ENCODE data around the gene GCK. TPM values are rescaled to one million over a fixed set of nuclear protein-coding genes. Genes with fewer than 3 reads are reported as not detected.

Gene GCK
- total RNA-seq, 1 donor from 2014 or later = not detected

DNA sequence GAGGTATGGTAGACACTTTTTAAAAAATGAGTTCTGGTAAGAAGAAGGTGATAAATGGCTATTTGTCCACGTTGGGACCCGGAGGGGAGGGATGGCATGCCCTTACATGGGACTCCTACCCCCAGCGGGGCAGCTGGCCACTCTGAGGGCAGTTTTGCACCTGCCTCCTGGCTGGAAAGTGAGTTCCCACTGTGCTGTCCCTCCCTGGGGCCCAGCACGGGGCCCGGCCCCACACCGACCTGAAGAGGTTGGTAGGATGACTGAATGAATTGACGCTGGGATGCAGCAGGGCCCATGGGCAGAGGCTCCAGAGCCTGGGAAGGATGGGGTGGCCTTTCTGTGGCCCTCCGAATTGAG, 85.7 kb downstream of the GCK start:
- no peak for ATAC-seq

DNA sequence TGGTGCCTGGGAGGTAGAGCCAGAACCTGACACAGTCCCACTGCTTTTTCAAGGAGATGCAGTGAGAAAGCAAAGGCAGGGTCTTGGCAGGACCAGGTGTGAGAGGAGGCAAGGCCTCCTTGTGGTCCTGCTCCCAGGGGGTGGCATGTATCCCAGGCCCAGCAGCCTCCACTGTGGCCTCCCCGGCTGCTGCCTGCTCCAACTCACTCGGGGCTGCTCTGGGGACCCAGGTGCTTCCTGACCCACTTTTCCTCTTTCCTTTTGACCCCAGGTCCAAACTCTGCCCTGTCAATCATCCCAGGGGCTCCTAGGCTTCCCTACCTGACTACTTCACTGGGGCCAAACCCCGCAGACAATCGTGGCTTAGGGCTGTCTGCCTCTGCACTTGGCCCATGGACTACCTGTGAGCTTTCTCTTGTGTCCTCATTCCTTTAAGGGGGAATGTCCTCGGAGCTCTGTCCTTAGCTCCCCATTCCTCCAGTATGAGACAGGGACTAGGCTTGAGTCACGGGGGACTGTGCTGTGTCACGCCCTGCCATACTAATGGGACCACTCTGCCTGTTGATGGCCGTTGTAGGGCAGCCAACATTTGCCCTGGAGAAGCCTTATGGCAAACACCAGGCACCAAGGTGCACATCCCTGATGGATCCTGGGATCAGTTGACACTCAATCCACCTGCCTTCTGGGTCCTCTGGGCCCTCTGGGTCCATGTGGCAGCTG, 86.2 kb downstream of the GCK start:
- ATAC-seq = no peak

DNA sequence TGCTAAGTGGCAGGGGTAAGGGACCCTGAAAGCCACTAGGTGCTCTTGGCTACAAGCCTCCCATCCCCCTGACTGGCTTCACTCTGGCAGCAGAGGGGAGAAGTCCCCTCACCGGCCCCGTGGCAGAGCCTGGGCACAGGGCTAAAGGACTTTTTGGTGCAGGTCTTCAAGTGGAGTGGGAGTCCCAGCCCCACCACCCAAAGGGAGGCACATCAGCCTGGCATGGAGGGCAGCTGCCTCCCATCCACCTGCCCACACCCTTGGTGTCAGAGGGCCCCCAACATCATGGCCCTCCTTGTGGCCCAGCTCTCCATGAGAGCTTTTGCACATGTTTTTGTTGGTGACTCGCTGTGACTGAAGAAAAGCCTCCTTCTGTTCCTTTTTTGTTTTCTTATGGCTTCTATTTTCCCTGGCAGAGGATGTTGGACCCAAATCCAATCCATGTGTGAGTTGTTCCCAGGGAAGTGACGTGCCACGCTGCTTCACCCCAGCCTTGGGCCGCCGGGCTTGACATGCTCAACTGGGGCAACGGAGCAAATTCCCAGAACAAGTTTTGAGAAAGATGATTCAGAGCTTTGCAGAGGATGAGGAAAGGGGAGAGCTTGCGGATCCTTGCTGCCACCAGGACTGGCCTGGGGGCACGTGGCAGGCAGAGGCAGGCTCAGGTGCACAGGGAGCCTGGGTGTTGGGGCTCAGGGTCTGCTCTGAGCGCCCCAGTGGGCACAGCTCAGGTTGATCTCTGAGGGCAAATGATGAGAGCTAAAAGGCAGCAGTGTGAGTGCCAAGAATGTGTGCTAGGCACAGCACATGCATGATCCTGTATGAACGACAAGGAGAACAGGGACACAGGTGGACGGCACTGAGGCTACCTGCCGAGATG, 87.0 kb downstream of the GCK start:
- peak; percentile 77 for ATAC-seq

DNA sequence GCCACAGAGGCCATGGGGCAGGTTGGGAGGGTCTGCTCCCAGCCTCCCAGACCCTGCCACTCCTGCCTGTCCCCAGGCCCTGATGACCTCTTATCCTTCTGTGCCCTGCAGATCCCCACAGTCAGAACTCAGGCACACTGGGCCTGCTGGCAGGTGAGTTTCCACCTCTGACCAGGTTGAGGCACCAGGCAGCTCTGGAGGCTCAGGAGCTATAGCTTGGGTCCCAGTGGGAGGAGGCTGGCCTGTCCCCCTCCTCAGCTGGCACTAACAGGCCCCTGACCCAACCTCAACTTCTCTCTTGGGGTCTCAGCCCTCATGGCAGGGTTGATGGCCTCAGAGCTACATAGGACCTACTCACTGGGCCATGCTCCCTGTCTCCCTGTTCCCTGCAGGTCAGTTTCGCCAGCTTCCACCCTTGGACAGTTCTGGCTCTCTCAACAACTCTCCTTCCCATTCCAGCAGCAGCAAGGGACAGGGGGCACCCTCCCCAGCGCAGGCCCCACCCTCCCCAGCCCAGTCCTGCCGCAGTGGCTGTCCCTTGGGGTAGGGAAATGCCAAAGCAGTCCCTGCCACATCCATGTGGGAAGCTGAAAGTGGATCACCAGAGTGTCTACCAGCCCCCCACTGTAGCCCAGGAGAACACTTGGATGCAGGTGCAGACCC, 87.8 kb downstream of the GCK start:
- ATAC-seq = no peak

DNA sequence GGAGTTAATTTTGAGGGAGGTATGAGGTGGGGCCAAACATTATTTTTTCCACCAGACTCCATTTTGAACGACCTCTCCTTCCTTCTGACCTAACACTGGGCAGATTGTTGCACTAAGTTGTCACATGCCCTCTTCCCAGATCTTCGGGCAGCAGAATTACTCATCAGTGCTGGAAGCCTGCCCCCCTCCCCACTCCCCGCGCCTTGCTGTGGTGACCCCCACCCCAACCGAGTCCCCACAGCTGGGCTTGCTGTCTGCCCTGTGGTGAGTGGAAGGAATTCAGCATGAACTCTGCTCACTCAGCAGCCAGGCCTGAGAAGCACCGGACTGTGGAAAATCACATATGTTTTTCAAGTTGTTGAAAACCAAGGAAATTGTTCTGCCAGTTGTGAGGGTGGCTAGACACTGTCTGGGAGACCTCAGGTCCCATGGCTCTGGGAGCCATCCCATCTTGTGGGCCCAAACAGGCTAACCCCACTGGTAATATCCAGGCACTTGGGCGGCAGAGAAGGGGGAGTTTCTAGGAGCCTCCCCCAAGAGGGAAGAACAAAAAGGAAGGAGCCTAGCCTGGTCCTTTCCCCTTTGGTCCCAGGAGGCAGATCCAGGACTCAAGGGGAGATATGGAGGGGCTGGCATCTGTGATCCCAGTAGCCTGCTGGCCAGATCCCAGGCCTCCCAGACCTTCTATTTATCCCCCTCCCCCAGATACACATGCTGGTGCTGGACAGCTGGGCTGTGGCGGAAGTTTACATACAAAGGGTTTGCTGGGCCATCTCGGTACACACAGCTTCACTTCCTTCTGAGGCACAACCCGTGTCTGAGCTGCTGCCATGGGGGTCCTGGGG, 88.6 kb downstream of the GCK start:
- no peak for ATAC-seq

DNA sequence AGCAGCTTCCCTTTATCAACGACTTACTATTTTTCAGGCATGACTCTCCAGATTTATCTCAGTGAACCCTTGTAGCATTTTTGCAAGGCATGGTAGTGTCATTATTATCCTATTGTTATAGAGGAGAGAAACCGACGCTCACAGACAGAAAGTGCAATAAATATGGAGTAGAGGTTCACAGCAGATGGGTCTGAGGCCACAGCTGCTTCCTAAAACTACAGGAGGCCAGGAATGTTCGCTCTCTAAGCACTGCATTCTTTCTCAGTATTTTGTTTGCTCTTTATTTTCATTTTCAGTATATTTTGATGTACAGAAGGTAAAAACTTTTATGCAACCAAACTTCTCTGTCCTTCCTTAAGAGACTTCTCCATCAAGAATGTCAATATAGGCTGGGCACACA, 89.6 kb downstream of the GCK start:
- ATAC-seq = no peak

DNA sequence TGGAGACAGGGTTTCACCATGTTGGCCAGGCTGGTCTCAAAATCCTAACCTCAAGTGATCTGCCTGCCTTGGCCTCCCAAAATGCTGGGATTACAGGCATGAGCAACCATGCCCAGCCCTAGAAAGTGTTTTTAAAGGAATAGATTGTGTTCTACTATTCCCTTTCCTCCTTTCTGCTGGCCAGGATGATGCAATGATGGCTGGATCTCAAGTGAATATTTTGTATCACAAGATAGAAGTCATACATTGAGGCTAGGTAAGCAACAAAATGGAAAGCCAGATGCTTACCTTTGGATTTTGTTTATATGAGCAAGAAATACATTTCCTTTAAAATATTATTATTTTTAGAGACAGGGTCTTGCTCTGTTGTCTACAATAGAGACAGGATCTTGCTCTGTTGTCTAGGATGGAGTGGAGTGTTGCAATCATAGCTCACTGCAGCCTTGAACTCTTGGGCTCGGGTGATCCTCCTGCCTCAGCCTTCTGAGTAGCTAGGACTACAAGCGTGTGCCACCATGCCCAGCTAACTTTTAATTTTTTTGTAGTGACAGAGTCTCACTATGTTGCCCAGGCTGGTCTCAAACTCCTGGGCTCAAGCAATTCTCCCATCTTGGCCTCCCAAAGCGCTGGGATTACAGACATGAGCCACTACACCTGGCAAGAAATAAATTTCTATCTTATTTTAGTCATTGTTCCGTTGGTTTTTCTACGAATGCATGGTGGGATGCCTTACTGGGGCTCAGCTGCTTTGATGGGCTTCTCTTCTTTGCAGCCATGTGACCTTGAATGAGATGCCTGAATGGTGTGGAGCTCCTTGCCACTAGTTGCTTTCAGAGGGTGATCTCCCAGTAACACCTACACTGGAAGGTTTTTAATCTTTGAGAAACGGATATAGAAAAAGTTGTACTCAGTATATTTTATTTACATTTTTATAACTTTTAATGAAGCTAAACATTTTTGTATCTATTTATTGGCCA, 90.9 kb downstream of the GCK start:
- no peak for ATAC-seq

DNA sequence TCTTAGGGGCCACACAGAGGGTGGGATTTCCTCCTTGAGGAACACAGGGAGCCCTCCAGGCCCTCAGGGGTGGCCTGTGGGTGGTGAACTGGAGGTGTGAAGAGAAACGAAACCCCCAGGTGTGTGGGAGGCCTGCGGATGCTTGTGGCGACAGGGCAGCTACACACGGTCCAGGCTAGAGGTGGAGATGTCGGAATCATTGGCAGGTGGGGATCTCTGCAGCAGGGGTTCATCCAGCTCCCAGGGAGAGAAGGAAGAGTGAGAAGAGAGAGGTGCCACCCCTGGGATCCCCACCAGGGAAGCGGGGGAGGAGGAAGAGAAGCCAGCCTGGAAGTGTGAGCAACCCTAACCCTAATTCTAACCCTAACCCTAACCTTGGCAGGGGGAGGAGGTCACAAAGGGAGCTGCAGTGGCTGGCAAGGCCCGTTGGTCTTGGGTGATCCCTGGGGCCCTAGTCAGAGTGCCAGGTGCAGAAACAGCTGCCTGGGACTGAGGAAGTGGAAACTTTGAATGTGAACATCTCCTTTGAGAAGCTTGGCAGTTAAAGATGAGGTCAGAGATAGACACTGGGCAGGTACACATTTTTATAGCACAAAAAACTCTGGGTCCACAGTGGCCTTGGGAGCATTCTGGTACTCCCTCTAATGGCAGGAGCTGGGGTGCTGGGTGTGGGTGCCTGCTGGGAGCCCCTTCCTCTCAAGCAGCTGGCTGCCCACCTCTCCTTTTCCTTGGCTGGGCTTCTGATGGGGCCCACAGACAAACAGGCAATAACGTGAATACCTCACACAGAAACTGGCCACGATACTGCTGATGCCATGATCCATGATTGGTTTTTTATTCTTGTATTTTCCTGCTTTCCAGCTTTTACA, 91.9 kb downstream of the GCK start:
- ATAC-seq = no peak

DNA sequence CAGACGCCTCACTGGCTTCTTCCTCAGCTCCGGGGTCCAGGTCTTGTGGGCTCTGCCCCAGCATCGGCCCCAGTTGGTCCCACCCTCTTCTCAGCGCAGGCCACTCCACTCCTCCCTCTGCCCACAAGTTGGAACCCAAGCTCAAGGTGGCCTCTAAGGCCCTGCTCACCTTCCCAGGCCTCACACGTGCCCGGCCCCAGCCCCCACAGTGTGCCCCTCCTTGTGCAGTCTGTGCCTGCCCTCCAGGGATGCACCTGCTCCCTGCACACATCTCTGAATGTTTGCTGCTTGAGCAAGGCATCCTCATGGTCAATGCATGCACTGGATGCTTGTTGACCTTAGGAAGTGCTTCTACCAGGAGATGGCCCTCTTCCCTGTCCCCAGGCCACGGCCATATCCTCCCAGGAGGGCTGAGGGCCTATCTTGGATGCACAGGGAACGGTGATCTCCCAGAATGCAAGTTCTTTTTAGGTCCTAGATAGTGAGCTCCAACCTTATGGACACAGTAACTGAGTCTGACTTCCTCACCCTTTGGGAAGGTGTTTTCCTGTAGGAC, 92.8 kb downstream of the GCK start:
- no peak for ATAC-seq

DNA sequence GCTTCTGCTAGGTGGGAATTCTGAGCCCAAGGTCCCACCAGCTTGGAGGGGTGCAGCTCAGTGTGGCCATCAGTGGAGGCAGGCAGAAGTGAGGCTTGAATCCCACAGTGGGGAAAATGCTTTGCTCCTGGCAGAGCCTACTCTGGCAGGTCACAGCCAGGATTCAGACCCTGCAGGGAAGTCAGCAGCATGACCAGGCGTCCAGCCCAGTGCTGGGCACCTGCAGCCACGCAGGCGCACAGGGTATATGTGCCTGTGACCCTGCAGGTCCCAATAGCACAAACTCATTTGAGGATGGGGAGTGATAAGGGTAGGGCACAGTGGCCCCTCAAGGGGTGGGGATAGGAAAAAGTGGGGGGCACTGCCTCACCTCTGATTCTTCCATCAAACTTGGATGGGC, 93.5 kb downstream of the GCK start:
- ATAC-seq = no peak

DNA sequence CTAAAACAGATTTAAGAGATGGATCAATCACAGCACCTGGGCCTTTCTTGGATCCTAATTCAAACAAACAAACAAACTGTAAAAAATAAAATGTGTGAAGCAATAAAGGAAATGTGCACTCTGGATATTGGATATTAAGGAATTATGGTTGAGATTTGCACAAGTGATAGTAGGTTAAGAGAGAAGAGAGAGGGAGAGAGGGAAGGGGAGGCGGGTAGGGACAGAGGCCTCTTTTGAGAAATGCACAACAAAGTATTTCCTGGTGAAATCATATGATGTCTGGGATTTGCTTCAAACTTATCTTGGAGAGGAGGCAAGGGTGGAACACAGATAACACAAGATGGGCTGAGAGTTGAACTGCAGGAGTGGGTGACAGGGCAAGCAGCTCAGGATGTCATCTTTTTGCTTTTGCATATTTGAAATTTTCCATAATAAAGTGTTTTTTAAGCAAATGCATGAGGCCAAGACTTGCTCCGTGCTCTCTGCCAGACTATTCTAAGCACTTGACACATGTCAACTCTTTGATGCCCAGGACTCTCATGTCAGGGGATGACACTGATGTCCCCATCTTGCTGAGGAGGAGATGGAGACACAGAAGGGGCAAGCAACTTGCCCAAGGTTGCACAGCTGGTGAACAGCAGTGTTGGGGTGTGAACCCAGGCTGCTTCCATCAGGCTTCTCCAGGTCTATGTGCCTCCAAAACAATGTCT, 94.2 kb downstream of the GCK start:
- no peak for ATAC-seq

DNA sequence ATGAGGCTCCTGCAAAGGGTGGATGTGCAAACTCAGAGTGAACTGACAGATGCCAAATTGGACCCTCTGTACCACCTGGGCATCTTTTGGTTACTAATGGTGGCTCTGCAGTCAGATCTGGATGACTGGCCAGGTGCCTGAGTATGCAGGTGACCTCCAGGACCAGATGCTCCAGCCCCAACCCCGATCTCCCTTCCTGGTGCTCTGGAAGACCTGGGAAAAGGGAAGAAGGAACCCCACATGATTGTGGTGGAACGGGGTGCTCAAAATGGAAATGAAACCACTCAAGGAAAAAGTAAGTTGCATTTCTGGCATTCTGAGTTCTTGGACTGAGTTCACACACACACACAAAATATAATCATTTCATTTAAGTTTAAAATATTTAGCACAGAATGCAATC, 94.9 kb downstream of the GCK start:
- ATAC-seq = no peak

Other genes starting within 250 kb of the GCK start
- not detected for gene SPDYE1, start 191.5 kb downstream of the GCK start, total RNA-seq
- 157 TPM for gene DBNL, start 144.7 kb downstream of the GCK start, total RNA-seq
- 2.6 TPM for gene PGAM2, start 123.9 kb downstream of the GCK start, total RNA-seq
- gene POLM, start 106.9 kb downstream of the GCK start, total RNA-seq = 14.8 TPM
- 6.7 TPM for gene AEBP1, start 85.1 kb downstream of the GCK start, total RNA-seq
- 104 TPM for gene POLD2, start 65.9 kb downstream of the GCK start, total RNA-seq
- not detected for gene MYL7, start 48.1 kb downstream of the GCK start, total RNA-seq
- 65.2 TPM for gene YKT6, start 11.5 kb upstream of the GCK start, total RNA-seq
- gene CAMK2B, start 136.2 kb upstream of the GCK start, total RNA-seq = 1.1 TPM

Data from esophagus mucosa (tissue), 1 donor.